OCI-LY7 (cell line): ENCODE data around the gene SYNGR2.

Experiments used
- EZH2phosphoT487 ChIP-seq: fragments of 200-600 bp; sonication (generic); IDR thresholded peaks from 2 replicates; pipeline ENCODE4 v1.6.1; 2018; ENCODE audit warnings: low read depth, borderline replicate concordance, mild to moderate bottlenecking, mixed run types, antibody characterized with exemption, low read length, moderate library complexity, mixed read lengths
- TF ChIP-seq, protein P1 (sequence below): fragments of 200-600 bp; sonication (generic); conservative IDR thresholded peaks from 2 replicates; pipeline ENCODE4 v1.5.1; 2014; ENCODE audit warnings: mild to moderate bottlenecking, antibody characterized with exemption, low read length, moderate library complexity, mixed read lengths

- TF ChIP-seq EZH2phosphoT487: no peak
- TF ChIP-seq, protein P1, sequence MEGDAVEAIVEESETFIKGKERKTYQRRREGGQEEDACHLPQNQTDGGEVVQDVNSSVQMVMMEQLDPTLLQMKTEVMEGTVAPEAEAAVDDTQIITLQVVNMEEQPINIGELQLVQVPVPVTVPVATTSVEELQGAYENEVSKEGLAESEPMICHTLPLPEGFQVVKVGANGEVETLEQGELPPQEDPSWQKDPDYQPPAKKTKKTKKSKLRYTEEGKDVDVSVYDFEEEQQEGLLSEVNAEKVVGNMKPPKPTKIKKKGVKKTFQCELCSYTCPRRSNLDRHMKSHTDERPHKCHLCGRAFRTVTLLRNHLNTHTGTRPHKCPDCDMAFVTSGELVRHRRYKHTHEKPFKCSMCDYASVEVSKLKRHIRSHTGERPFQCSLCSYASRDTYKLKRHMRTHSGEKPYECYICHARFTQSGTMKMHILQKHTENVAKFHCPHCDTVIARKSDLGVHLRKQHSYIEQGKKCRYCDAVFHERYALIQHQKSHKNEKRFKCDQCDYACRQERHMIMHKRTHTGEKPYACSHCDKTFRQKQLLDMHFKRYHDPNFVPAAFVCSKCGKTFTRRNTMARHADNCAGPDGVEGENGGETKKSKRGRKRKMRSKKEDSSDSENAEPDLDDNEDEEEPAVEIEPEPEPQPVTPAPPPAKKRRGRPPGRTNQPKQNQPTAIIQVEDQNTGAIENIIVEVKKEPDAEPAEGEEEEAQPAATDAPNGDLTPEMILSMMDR: no peak
These were observed 29.9 kb upstream of the SYNGR2 start for GRCh38 chr17:78138204-78139060.
